ENCODE results near the gene EHD1. TPM values are rescaled to one million over a fixed set of nuclear protein-coding genes. Genes with fewer than 3 reads are reported as not detected.
"Not testable (repeated sequence)": the region's sequence is repeated elsewhere in the genome, so short reads cannot be mapped to it uniquely, and the experiment has no call there.

EHD1 gene
- total RNA-seq, 1 experiment from 2014 or later, result 92.8 TPM

DNA sequence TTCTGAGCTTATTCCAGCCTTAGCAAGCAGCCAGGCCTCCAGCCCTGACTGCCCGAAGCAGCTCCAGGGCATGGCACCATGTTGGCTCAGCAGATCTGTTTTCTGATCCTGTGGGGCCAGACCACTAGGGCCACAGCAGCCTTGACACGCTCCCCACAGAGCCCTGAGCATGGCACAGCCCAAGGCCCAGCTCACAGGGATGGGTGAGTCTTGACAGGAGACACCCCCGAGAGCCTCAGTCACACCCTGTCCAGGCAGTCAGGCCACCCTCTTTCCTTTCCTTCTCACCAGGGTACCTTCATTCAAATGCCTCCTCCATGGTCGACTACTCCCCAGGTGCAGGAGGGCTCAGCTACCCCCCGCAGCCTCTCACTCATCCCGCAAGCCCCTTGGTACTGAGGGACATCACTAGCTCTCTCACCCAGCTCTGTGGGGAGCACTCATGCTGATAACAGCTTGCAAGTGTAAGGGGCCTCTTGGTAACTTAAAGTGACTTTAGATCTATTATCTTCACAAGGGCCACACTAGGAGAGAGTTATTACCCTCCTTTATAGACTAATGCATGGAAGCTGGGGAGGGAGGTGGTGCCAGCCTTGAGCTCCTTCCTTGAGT is 30.1 kb downstream of the EHD1 start:
- intact Hi-C loops (cut with micrococcal nuclease; ENCODE audit: unreplicated experiment), result loop anchor here (5.0 to 10.0 kb wide), 3 partner anchors 149 to 266 kb away; partner anchors contain the start of genes ARL2, BATF2, TM7SF2 and ZNHIT2
- H3K36me3 Mint-ChIP-seq (ENCODE audit: insufficient read depth, unreplicated experiment), result peaks cover 57% of the 10 kb centered on the region
- no TSS peak for BruUV-seq (replicated peaks)
- no peaks in the 10 kb centered on the region for H3K9me3 Mint-ChIP-seq (ENCODE audit: low read depth, unreplicated experiment)
- H3K4me3 Mint-ChIP-seq (ENCODE audit: low read depth, unreplicated experiment), result no peak overlapping the region
- TF ChIP-seq, protein P1, sequence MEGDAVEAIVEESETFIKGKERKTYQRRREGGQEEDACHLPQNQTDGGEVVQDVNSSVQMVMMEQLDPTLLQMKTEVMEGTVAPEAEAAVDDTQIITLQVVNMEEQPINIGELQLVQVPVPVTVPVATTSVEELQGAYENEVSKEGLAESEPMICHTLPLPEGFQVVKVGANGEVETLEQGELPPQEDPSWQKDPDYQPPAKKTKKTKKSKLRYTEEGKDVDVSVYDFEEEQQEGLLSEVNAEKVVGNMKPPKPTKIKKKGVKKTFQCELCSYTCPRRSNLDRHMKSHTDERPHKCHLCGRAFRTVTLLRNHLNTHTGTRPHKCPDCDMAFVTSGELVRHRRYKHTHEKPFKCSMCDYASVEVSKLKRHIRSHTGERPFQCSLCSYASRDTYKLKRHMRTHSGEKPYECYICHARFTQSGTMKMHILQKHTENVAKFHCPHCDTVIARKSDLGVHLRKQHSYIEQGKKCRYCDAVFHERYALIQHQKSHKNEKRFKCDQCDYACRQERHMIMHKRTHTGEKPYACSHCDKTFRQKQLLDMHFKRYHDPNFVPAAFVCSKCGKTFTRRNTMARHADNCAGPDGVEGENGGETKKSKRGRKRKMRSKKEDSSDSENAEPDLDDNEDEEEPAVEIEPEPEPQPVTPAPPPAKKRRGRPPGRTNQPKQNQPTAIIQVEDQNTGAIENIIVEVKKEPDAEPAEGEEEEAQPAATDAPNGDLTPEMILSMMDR (IDR thresholded peaks at IDR 0.05; ENCODE audit: unreplicated experiment), result no peak
- CTCF ChIA-PET, result interaction anchor here (0.5 to 4.3 kb wide), 17 partner anchors 9 to 166 kb away, joined by 3 to 49 read pairs (median 4); partner anchors contain the start of genes ARL2, ATG2A, BATF2 and EHD1
- peak overlapping the region; percentile 72 for H3K27ac Mint-ChIP-seq (ENCODE audit: unreplicated experiment)
- H3K4me1 Mint-ChIP-seq (ENCODE audit: low read depth, unreplicated experiment), result peaks cover 64% of the 10 kb centered on the region
- no peak for DNase-seq
- H3K27me3 Mint-ChIP-seq (ENCODE audit: unreplicated experiment), result no peaks in the 10 kb centered on the region

DNA sequence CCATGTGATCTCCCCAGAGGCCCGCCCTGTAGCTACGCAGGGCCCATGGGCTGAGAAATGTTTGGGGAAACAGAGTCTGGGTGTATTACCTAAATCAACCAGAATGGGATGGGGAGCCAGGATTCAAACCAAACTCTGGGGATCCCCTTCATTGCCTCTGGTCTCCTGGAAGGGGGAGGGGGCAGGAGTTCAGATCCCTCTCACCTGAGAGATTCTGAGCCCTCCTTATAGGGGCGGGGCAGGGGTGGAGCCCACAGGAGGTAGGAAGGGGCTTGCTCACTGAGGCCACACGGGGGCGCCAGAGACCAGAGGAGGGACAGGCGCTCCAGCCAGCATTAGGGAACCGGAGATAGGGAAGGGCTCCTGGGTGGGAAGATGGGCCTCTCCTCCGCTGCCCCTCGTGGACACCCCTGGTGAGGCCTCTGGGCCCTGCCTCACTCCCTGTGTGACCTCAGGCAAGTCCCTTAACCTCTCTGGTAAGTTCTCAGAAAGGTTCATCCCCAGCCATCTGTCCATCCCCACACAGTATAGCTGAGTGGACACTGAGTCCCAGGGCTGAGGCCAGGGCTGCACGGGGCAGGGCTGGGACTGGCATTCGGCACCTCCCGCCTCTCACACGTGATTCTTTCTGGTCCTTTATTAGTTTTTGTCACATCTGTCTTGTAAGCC is 31.3 kb downstream of the EHD1 start:
- BruUV-seq (replicated peaks), result no TSS peak
- H3K27me3 Mint-ChIP-seq (ENCODE audit: unreplicated experiment), result no peaks in the 10 kb centered on the region
- CTCF ChIA-PET, result interaction anchor here (0.6 to 4.3 kb wide), 9 partner anchors 21 to 160 kb away, joined by 3 to 49 read pairs (median 12); partner anchors contain the start of genes BATF2 and EHD1
- H3K4me3 Mint-ChIP-seq (ENCODE audit: low read depth, unreplicated experiment), result no peak overlapping the region
- TF ChIP-seq, protein P1 (IDR thresholded peaks at IDR 0.05; ENCODE audit: unreplicated experiment), result peak; percentile 94
- no peaks in the 10 kb centered on the region for H3K9me3 Mint-ChIP-seq (ENCODE audit: low read depth, unreplicated experiment)
- peak overlapping the region; percentile 33 for H3K27ac Mint-ChIP-seq (ENCODE audit: unreplicated experiment)
- intact Hi-C loops (cut with micrococcal nuclease; ENCODE audit: unreplicated experiment), result loop anchor here (2.0 to 10.0 kb wide), 4 partner anchors 42 to 268 kb away; partner anchors contain the start of genes ARL2, BATF2, TM7SF2 and ZNHIT2
- DNase-seq, result peak; percentile 97
- peaks cover 55% of the 10 kb centered on the region for H3K36me3 Mint-ChIP-seq (ENCODE audit: insufficient read depth, unreplicated experiment)
- peaks cover 65% of the 10 kb centered on the region for H3K4me1 Mint-ChIP-seq (ENCODE audit: low read depth, unreplicated experiment)

DNA sequence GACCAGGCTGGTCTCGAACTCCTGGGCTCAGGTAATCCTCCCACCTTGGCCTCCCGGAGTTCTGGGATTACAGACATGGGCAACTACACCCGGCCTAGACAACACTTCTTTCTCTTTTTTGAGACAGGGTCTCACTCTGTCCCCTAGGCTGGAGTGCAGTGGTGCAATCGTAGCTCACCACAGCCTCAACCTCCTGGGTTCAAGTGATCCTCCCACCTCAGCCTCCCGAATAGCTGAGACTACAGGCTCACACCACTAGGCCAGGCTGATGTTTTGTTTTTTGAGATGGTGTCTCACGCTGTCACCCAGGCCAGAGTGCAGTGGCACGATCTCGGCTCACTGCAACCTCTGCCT is 32.7 kb downstream of the EHD1 start:
- not testable (repeated sequence) for BruUV-seq (replicated peaks); H3K27me3 Mint-ChIP-seq (ENCODE audit: unreplicated experiment)
- intact Hi-C loops (cut with micrococcal nuclease; ENCODE audit: unreplicated experiment), result loop anchor here (2.0 to 10.0 kb wide), 4 partner anchors 43 to 269 kb away; partner anchors contain the start of genes ARL2, BATF2, TM7SF2 and ZNHIT2

DNA sequence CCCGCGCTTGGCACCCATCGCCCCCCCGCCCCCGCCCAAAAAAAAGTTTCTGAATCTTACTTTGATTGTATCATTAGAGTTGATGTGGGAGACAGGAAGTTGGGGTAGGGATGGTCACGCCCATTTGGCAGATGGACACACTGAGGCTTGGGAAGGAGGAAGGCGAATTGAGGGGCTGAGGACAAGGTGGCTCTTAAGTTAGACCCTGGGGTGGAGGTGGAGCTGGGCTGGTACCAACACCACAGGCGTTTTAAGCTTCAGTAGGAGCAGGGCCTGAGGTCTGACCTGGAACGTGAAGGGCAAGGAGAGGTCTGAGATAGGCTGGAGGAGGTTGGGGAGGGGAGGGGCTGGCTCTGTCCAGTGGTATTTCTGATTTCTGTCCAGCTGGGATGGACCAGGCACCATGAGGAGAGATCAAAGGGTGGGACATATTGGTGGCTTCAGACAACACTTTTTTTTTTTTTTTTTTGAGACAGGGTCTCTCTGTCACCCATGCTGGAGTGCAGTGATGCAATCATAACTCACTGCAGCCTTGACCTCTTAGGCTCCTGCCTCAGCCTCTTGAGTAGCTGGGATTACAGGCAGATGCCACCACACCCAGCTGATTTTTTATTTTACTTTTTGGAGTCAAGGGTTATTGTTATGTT is 33.2 kb downstream of the EHD1 start:
- Mint-ChIP-seq H3K4me3 (ENCODE audit: low read depth, unreplicated experiment) (peak overlapping the region; percentile 92), H3K9me3 (ENCODE audit: low read depth, unreplicated experiment) (no peaks in the 10 kb centered on the region), H3K36me3 (ENCODE audit: insufficient read depth, unreplicated experiment) (peaks cover 52% of the 10 kb centered on the region), H3K27me3 (ENCODE audit: unreplicated experiment) (no peaks in the 10 kb centered on the region), H3K4me1 (ENCODE audit: low read depth, unreplicated experiment) (peaks cover 51% of the 10 kb centered on the region), H3K27ac (ENCODE audit: unreplicated experiment) (peak overlapping the region; percentile 5)
- DNase-seq, result no peak
- TF ChIP-seq, protein P1 (IDR thresholded peaks at IDR 0.05; ENCODE audit: unreplicated experiment), result no peak
- intact Hi-C loops (cut with micrococcal nuclease; ENCODE audit: unreplicated experiment), result loop anchor here (5.0 to 10.0 kb wide), 3 partner anchors 152 to 270 kb away; partner anchors contain the start of genes ARL2, BATF2, TM7SF2 and ZNHIT2
- CTCF ChIA-PET, result interaction anchor here (1.0 to 2.5 kb wide), 3 partner anchors 43 to 169 kb away, joined by 3 to 11 read pairs (median 10); partner anchors contain the start of genes ARL2 and BATF2
- BruUV-seq (replicated peaks), result no TSS peak

More for the DNA sequence above, 32.7 kb downstream of the EHD1 start:
- Mint-ChIP-seq H3K4me1 (ENCODE audit: low read depth, unreplicated experiment) (peaks cover 51% of the 10 kb centered on the region), H3K4me3 (ENCODE audit: low read depth, unreplicated experiment) (peak overlapping the region; percentile 92), H3K36me3 (ENCODE audit: insufficient read depth, unreplicated experiment) (peaks cover 52% of the 10 kb centered on the region)
- DNase-seq; H3K9me3 Mint-ChIP-seq (ENCODE audit: low read depth, unreplicated experiment); H3K27ac Mint-ChIP-seq (ENCODE audit: unreplicated experiment): not testable (repeated sequence)
- CTCF ChIA-PET, result interaction anchor here (1.0 to 4.3 kb wide), 3 partner anchors 42 to 151 kb away, joined by 3 to 49 read pairs (median 11); partner anchors contain the start of gene BATF2
